ENCODE results near the gene C2orf92. TPM values are rescaled to one million over a fixed set of nuclear protein-coding genes. Genes with fewer than 3 reads are reported as not detected.

Gene C2orf92
- polyA plus RNA-seq, 1 donor: 14.7 TPM

DNA sequence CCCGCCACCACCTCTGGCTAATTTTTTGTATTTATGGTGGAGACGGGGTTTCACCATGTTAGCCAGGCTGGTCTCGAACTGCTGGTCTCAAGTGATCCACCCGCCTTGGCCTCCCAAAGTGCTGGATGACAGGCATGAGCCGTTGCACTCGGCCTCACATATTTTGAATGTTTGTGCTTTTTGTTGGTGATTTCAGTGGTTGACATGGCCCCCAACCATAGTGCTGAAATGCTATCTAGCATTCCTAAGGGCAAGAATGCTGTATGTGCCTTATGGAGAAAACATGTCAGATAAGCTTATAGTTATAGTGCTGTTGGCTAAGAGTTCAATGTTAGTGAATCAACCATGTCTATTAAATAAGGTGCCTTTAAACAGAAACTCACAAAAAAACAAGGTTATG is 52.7 kb downstream of the C2orf92 start:
- H3K4me3 ChIP-seq (ENCODE audit: low read length): no peak overlapping the region
- no CpG with 5 or more reads among the region's 6 CpGs for WGBS (ENCODE audit: insufficient coverage, low lambda C conversion rate)
- H3K36me3 ChIP-seq (ENCODE audit: control insufficient read depth, insufficient read depth, low read length): no peaks in the 10 kb centered on the region
- peaks cover 6% of the 10 kb centered on the region for H3K9me3 ChIP-seq (ENCODE audit: control insufficient read depth, low read depth, low read length)
- DNase-seq: no peak
- H3K27ac ChIP-seq (ENCODE audit: low read length): no peak overlapping the region
- H3K4me1 ChIP-seq (ENCODE audit: control insufficient read depth, insufficient read depth, low read length): no peaks in the 10 kb centered on the region
- H3K27me3 ChIP-seq (ENCODE audit: control insufficient read depth, insufficient read depth, low read length): peaks cover 28% of the 10 kb centered on the region

DNA sequence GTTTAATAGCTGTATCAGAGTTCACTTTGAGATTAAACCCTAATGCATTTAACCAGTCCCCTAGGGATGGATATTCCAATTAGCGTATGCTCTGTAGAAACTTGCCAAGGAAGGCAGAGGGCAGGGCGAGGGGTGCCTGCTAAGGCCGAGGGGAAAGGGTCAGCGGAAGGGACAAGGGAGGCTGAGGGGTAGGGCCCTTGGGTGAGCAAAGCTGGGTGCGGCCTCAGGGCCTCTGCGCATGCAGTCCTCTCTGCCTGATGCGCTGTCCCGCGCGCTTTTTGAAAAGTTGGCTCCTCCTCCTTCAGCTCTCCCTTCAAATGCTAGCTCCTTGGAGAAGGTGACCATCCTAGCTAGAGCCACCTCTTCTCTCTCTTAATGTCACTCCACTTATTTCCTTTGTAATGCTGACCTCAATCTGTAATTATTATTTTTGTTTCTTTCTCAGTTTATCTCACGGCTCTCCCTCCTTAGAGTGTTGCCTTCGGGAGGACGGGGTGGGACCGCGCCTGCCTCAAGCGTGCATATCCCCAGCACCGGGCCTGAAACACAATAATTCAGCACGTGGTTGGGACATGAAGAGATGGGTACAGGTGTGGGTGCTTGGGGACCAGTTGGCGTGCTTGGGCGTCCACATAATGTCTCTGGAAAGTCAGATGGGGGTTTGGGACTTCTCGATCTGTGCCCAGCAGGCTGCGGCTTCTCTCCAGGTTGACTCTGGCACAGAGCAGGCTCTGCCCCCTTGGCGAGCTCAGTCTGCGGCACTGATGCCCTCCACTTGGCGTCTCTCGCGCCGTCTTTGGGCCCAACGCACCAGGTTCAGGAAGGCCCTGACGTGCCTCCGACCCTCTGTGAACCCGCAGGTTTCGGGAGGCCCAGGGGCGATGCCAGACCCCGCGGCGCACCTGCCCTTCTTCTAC is 53.9 kb downstream of the C2orf92 start:
- no peak overlapping the region for H3K4me3 ChIP-seq (ENCODE audit: low read length)
- H3K36me3 ChIP-seq (ENCODE audit: control insufficient read depth, insufficient read depth, low read length): no peaks in the 10 kb centered on the region
- peaks cover 6% of the 10 kb centered on the region for H3K9me3 ChIP-seq (ENCODE audit: control insufficient read depth, low read depth, low read length)
- peaks cover 28% of the 10 kb centered on the region for H3K27me3 ChIP-seq (ENCODE audit: control insufficient read depth, insufficient read depth, low read length)
- WGBS (ENCODE audit: insufficient coverage, low lambda C conversion rate): 100% methylated on average over 1 of the region's 37 CpGs
- no peaks in the 10 kb centered on the region for H3K4me1 ChIP-seq (ENCODE audit: control insufficient read depth, insufficient read depth, low read length)
- no peak for DNase-seq
- no peak overlapping the region for H3K27ac ChIP-seq (ENCODE audit: low read length)

DNA sequence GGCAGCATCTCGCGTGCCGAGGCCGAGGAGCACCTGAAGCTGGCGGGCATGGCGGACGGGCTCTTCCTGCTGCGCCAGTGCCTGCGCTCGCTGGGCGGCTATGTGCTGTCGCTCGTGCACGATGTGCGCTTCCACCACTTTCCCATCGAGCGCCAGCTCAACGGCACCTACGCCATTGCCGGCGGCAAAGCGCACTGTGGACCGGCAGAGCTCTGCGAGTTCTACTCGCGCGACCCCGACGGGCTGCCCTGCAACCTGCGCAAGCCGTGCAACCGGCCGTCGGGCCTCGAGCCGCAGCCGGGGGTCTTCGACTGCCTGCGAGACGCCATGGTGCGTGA is 54.5 kb downstream of the C2orf92 start:
- Histone ChIP-seq H3K4me1 (ENCODE audit: control insufficient read depth, insufficient read depth, low read length) (no peaks in the 10 kb centered on the region), H3K9me3 (ENCODE audit: control insufficient read depth, low read depth, low read length) (peaks cover 6% of the 10 kb centered on the region), H3K27ac (ENCODE audit: low read length) (no peak overlapping the region), H3K4me3 (ENCODE audit: low read length) (no peak overlapping the region), H3K36me3 (ENCODE audit: control insufficient read depth, insufficient read depth, low read length) (no peaks in the 10 kb centered on the region), H3K27me3 (ENCODE audit: control insufficient read depth, insufficient read depth, low read length) (peaks cover 28% of the 10 kb centered on the region)
- no CpG with 5 or more reads among the region's 41 CpGs for WGBS (ENCODE audit: insufficient coverage, low lambda C conversion rate)
- no peak for DNase-seq

DNA sequence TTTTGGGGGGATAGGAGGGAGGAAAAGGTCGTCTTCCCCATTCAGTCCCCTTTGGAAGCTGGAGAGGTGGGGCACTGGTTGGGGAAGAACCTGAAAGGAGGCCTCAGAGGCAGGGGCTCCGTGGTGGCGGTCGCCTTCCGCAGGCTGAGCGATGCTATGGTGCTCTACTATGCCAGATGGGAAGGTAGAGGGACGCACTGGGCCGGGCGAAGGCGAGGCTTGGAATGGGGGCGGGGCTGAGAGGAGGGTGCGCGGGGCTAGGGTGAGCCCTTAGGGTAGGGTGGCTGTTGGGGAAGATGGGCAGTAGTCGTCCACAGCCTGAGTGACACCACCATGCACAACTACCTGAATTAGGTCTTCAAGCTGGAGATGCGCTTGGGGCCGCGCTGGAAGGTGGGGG is 55.0 kb downstream of the C2orf92 start:
- H3K27me3 ChIP-seq (ENCODE audit: control insufficient read depth, insufficient read depth, low read length): peaks cover 28% of the 10 kb centered on the region
- H3K9me3 ChIP-seq (ENCODE audit: control insufficient read depth, low read depth, low read length): peaks cover 6% of the 10 kb centered on the region
- no peak overlapping the region for H3K4me3 ChIP-seq (ENCODE audit: low read length)
- H3K4me1 ChIP-seq (ENCODE audit: control insufficient read depth, insufficient read depth, low read length): no peaks in the 10 kb centered on the region
- H3K36me3 ChIP-seq (ENCODE audit: control insufficient read depth, insufficient read depth, low read length): no peaks in the 10 kb centered on the region
- no peak for DNase-seq
- no CpG with 5 or more reads among the region's 17 CpGs for WGBS (ENCODE audit: insufficient coverage, low lambda C conversion rate)
- H3K27ac ChIP-seq (ENCODE audit: low read length): no peak overlapping the region

DNA sequence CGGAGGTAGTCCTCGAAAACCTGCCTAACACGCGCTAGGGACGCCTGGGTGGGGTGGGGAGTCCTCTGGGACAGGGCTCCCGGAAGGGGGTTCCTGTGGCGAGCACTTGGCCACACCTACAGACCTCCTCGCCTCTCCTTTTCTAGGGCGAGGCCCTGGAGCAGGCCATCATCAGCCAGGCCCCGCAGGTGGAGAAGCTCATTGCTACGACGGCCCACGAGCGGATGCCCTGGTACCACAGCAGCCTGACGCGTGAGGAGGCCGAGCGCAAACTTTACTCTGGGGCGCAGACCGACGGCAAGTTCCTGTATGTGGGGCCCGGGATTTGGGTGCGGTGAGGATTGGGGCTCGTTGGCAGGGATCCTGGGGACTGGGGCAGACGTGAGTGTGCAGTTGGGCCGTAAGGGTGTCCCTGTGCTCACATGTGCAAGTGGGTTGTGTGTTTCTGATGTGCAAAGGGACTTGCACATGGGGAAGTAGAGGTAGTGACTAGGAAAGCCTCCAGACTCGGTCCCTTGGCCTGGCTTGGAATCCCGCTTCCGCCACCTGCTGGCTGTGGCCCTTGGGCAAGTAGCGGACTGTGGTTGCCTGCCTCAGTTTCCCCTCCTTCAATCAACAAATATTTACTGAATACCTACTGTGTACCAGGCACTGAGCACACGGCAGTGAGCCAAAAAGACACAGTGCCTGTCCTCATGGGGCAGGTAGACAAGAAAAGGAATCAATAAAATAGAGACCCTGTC is 55.6 kb downstream of the C2orf92 start:
- Histone ChIP-seq H3K4me1 (ENCODE audit: control insufficient read depth, insufficient read depth, low read length) (no peaks in the 10 kb centered on the region), H3K27ac (ENCODE audit: low read length) (no peak overlapping the region), H3K4me3 (ENCODE audit: low read length) (no peak overlapping the region), H3K27me3 (ENCODE audit: control insufficient read depth, insufficient read depth, low read length) (peaks cover 28% of the 10 kb centered on the region), H3K36me3 (ENCODE audit: control insufficient read depth, insufficient read depth, low read length) (no peaks in the 10 kb centered on the region), H3K9me3 (ENCODE audit: control insufficient read depth, low read depth, low read length) (peaks cover 6% of the 10 kb centered on the region)
- no peak for DNase-seq
- no CpG with 5 or more reads among the region's 31 CpGs for WGBS (ENCODE audit: insufficient coverage, low lambda C conversion rate)

DNA sequence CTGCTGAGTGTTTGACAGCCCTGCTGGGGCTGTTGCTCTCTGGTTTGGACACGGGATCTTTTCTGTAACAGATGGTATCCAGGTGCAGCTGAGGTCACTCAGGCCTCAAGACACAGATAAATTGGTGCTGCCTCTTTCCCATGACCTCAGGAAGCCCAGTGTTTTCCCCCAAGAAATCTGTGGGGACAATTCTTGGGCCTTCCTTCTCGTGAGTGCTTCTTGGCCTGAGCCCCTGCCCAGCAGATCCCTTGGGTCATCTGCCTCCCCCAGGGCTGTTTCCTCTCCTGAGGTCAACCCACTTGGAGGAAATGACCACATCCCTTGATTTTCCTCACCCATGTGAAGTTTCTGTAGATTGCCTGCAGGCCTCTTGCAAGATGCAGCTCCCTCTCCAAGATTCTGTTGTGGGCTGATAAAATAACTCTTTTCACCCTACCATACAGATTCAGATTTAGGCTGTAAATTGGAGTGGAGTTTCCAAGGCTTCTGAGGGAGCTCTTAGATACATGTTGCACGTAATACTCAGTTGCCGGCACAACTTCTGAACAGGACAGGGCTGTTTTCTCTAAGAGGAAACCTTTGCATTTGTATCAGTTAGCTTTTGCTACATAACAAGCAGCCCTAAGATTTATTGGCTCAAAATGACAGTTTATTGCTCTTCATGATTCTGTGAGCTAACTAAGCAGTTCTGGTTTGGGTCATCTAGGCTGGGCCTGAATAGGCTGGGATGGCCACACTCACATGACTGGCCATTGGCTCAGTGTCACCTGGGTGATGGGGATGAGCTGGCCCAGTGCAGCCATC is 57.0 kb downstream of the C2orf92 start:
- no CpG with 5 or more reads among the region's 4 CpGs for WGBS (ENCODE audit: insufficient coverage, low lambda C conversion rate)
- no peak overlapping the region for H3K27ac ChIP-seq (ENCODE audit: low read length)
- DNase-seq: no peak
- H3K27me3 ChIP-seq (ENCODE audit: control insufficient read depth, insufficient read depth, low read length): peaks cover 28% of the 10 kb centered on the region
- peaks cover 6% of the 10 kb centered on the region for H3K9me3 ChIP-seq (ENCODE audit: control insufficient read depth, low read depth, low read length)
- no peaks in the 10 kb centered on the region for H3K36me3 ChIP-seq (ENCODE audit: control insufficient read depth, insufficient read depth, low read length)
- no peak overlapping the region for H3K4me3 ChIP-seq (ENCODE audit: low read length)
- no peaks in the 10 kb centered on the region for H3K4me1 ChIP-seq (ENCODE audit: control insufficient read depth, insufficient read depth, low read length)

DNA sequence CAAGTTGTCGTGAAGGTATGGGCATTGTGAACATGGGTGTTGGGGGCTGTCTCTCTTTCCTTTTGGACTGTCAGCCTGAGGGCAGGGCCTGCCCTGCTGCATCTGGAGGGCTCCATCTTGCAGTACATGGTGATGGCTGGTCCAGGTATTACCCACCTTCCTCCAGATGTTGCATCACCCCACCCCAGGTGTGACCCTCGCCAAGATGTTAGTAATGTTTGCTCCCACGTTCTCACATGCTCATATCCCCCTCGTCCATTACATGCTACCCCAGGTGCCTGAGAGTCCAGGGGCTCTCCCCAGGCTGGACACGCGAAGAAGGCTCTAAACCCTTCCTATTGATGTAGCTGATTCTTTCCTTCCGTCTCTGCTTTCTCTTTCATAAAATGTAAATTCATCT is 57.8 kb downstream of the C2orf92 start:
- Histone ChIP-seq H3K36me3 (ENCODE audit: control insufficient read depth, insufficient read depth, low read length) (no peaks in the 10 kb centered on the region), H3K27ac (ENCODE audit: low read length) (no peak overlapping the region), H3K9me3 (ENCODE audit: control insufficient read depth, low read depth, low read length) (peaks cover 6% of the 10 kb centered on the region), H3K4me3 (ENCODE audit: low read length) (no peak overlapping the region), H3K27me3 (ENCODE audit: control insufficient read depth, insufficient read depth, low read length) (peaks cover 28% of the 10 kb centered on the region), H3K4me1 (ENCODE audit: control insufficient read depth, insufficient read depth, low read length) (no peaks in the 10 kb centered on the region)
- 95% methylated on average over 3 of the region's 7 CpGs for WGBS (ENCODE audit: insufficient coverage, low lambda C conversion rate)
- no peak for DNase-seq

DNA sequence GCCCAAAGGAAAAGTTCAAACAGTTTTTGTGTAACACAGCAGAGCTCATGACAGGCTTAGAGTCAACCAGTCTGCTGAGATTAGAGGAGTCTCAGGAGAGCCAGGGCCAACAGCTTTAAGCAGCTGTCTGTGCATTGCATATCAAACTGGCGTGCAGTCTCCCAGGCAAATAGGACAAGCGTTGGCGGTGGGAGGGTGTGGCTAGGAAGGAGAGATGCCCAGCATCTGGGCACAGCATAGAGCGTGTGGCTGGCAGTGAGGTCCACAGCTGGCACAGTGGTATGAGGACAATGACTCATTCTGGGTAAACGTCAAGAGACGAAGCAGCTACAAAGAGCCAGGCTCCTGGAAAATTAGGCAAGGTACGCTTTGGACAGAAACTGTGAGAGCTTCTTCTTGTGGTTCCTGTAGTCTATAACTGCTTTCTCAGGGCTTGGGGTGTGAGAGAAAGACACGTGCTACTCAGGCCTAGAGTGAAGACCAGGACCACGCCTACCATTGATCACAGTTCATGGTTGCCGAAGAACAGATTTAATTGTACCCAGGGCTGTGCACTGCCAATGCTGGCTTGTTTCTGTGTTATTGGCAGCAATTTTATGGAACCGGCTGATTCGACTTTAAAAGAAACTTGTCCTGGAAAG is 58.7 kb downstream of the C2orf92 start:
- no peak overlapping the region for H3K27ac ChIP-seq (ENCODE audit: low read length)
- DNase-seq: no peak
- H3K27me3 ChIP-seq (ENCODE audit: control insufficient read depth, insufficient read depth, low read length): peaks cover 24% of the 10 kb centered on the region
- H3K4me1 ChIP-seq (ENCODE audit: control insufficient read depth, insufficient read depth, low read length): no peaks in the 10 kb centered on the region
- no peak overlapping the region for H3K4me3 ChIP-seq (ENCODE audit: low read length)
- WGBS (ENCODE audit: insufficient coverage, low lambda C conversion rate): no CpG with 5 or more reads among the region's 12 CpGs
- no peaks in the 10 kb centered on the region for H3K36me3 ChIP-seq (ENCODE audit: control insufficient read depth, insufficient read depth, low read length)
- peaks cover 6% of the 10 kb centered on the region for H3K9me3 ChIP-seq (ENCODE audit: control insufficient read depth, low read depth, low read length)

DNA sequence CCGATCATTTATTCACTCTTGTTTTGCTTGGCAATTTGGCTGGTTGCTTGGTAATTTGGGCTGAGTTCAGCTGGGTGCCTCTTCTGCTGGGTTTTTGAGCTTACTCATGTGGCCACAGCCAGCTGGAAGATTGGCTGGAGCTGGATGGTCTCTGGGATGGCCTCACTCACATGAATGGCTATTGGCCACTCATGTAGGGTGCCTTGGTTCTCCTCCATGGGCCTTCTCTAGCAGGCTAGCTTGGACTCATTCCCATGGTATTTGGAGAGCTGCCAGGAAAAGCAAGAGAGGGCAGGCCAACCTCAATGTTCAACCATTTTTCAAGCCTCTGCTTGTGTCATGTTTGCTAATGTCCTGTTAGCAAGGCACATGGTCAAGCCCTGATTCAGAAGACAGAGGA is 60.7 kb downstream of the C2orf92 start:
- Histone ChIP-seq H3K4me3 (ENCODE audit: low read length) (no peak overlapping the region), H3K27ac (ENCODE audit: low read length) (no peak overlapping the region), H3K36me3 (ENCODE audit: control insufficient read depth, insufficient read depth, low read length) (no peaks in the 10 kb centered on the region), H3K9me3 (ENCODE audit: control insufficient read depth, low read depth, low read length) (no peaks in the 10 kb centered on the region), H3K27me3 (ENCODE audit: control insufficient read depth, insufficient read depth, low read length) (peaks cover 3% of the 10 kb centered on the region), H3K4me1 (ENCODE audit: control insufficient read depth, insufficient read depth, low read length) (no peaks in the 10 kb centered on the region)
- no CpG with 5 or more reads among the region's 1 CpG for WGBS (ENCODE audit: insufficient coverage, low lambda C conversion rate)
- no peak for DNase-seq

Data from large intestine (tissue), 3 donors.